ENCODE measurements around the gene MAN1C1.
"Not testable (repeated sequence)": the region's sequence is repeated elsewhere in the genome, so short reads cannot be mapped to it uniquely, and the experiment has no call there.

Gene MAN1C1

GRCh38 chr1:25734991-25735390 lies 118.4 kb downstream of the MAN1C1 start:
- DNase-seq (ENCODE audit: low read depth in 1 of 2, low spot score in 1 of 2) = not testable (repeated sequence)

DNA sequence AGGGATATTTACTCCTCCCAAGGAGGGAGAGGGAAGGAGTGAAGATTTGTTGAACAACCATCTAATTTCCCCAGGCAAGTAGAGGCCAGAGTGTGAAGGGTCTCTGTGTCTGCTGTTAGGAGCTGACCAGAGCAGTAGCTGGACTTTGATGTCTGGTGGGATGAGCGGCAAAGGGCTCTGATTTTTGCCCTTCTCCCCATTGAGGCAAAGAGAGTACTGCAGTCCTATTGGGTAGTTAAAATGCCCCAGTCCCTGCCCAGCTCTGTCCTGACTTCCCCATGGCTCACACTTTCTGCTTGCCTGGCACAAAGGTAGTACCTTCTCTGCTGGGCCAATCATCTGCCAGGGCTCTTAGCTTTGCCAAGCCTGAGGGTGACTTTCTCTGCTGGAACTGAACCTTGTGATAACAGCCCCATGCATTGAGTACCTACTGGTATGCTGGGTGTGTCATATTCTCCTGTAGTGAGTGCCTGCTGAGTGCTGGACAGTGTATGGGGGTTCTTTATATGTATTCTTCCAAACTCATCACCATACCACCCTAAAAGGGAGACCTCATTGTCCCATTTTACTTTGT lies 119.5 kb downstream of the MAN1C1 start:
- DNase-seq (ENCODE audit: low read depth in 1 of 2, low spot score in 1 of 2) = no peak

GRCh38 chr1:25737130-25737529 lies 120.5 kb downstream of the MAN1C1 start:
- DNase-seq (ENCODE audit: low read depth in 1 of 2, low spot score in 1 of 2) = no peak

- DNase-seq (ENCODE audit: low read depth in 1 of 2, low spot score in 1 of 2) = no peak
These were observed 121.9 kb downstream of the MAN1C1 start for GRCh38 chr1:25738499-25738898.

DNA sequence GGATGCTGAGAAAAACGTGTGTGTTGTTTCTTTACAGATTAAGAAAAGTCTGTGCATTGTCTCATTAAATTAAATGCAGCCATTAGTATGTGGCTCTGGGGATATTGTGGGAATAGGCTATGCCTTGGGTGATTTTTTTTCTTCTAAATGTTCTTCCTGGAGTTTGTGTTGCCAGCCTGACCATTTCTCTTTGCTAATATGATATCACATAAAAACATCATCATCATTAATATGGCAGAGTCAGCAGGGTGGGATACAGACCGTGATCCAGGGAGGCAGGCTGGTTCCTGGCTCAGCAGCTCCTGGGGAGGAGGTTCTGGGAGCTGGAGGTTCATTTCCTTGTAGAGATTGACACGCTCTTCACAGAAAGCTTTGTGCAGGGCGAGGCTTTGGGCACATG lies 122.8 kb downstream of the MAN1C1 start:
- no peak for DNase-seq (ENCODE audit: low read depth in 1 of 2, low spot score in 1 of 2)

- DNase-seq (ENCODE audit: low read depth in 1 of 2, low spot score in 1 of 2) = no peak
These were observed 123.5 kb downstream of the MAN1C1 start for GRCh38 chr1:25740071-25740470.

- no peak for DNase-seq (ENCODE audit: low read depth in 1 of 2, low spot score in 1 of 2)
These were observed 125.7 kb downstream of the MAN1C1 start for GRCh38 chr1:25742316-25742715.

DNA sequence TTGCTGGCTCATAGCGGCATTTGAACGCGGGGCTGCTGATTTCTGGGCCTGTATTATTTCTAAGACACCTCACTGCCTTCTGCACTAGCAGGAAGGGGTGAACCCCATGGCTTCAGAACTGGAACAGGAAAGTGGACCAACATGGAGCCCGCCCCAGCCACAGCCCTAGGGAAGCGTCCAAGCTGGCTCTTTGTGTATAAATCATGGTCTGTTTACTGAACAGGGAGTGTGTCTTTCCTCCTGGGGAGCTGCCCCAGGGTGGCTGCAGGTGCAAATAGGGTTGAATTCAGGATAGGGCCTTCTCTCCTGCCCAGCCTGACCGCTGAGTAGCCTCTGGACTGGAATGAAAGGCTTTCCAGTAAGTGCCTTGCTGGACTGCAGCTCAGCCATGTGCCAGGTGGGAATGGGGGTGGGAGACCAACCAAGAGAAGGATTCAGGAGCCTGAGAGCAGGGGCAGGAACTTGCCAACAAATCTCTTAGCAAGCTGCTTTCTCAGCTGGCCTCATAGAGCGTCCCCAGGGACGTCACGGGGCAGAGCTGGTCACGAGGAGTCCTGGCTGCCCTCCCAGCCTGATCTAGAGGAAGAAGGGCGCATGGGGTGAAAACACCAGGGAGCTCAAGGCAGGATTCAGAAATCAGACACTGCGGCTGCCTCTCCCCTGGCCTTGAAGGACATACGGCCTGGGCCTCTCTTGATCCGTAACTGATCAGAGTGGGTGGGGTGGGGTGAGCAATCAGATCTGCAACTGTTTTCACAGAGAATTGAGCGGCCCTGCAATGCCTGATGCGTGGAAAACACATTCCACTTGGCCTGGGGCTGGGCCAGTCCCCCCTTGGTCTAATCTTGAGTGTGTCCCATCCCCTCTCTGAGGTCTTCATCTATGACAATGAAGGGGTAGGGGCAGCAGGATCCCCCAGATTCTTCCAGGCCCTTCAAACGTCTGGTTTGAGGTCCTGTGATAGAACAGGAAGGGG lies 126.9 kb downstream of the MAN1C1 start:
- no peak for DNase-seq (ENCODE audit: low read depth in 1 of 2, low spot score in 1 of 2)

DNA sequence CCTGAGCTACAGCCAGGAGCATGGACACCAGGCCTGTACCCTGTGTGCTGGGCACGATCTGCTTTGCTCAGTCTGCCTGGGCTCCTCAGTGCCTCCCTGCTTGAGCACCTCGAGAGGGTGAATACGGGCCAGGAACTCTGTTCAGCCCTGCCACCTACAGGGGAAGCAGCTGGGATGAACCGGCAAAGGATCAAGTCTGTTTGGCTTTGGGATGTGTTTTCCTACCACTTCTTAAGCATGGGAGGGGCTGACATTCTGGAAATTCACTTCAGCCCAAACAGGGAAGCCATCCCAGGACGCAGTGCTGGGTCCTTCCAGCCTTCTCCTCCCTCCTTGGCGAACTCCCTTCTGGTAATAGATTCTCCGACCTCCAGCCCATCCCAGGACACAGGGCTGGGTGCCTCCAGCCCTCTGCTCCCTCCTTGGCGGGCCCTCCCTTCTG lies 127.6 kb downstream of the MAN1C1 start:
- DNase-seq (ENCODE audit: low read depth in 1 of 2, low spot score in 1 of 2) = no peak

- no peak for DNase-seq (ENCODE audit: low read depth in 1 of 2, low spot score in 1 of 2)
These were observed 128.2 kb downstream of the MAN1C1 start for GRCh38 chr1:25744636-25745425.

- DNase-seq (ENCODE audit: low read depth in 1 of 2, low spot score in 1 of 2) = no peak
These were observed 129.9 kb downstream of the MAN1C1 start for GRCh38 chr1:25746299-25747045.

GRCh38 chr1:25747046-25747719 lies 130.6 kb downstream of the MAN1C1 start:
- DNase-seq (ENCODE audit: low read depth in 1 of 2, low spot score in 1 of 2) = no peak

DNA sequence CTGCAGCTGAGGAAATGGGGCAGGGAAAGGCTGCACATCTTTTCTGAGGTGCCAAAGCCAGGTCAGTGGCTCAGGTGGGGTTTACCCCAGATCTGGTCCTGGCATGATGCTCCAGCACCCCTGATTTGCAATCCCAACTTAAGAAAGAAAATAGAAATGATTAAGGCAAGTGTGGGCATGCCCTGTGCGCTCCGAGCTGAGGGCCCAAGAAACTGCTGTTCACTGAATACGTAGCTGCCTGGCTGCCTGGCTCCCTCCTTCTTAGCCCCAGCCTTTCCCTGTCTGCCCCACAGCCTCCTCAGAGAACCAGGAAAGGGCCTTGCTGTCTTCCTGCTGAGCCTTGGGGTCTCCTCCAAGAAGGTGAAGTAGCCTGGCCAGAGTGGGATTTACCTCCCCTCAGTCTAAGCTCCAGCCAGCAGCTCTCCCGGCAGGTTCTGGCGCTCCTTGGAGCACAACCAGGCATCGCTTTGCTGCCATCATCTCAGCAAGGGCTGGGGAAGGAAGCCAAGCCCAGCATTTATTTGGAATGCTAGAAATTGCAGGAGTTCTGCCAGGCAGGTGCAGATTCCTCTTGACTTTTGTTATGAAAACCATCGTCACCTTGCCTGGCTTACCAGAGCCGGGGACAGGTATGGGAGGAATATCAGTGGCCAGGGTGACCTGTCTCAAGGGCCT lies 132.1 kb downstream of the MAN1C1 start:
- DNase-seq (ENCODE audit: low read depth in 1 of 2, low spot score in 1 of 2) = no peak

DNA sequence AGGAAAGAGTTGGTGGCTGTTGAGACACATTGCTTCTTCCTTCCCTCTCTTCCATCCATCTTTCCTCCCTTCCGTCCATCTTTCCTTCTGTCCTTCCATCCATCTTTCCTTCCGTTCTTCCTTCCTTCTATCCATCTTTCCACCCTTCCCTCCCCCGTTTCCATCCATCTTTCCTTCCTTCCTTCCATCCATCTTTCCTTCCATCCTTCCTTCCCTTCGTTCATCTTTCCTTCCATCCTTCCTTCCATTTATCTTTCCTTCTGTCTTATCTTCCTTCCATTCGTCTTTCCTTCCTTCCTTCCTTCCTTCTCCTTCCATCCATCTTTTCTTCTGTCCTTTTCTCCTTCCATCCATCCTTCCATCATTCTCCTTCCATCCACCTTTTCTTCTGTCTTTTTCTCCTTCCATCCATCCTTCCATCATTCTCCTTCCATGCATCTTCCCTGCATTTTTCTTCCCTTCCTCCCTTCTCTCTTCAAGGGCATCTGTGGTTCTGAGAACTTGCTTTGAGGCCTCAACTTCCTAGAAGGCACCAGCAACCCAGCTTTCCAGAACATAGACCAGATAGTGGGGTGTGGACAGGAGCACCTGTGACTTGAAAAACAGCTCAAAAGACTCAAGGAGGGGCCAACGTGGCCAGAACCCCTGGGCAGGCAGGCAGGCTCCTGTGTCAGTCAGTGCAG lies 134.5 kb downstream of the MAN1C1 start:
- DNase-seq (ENCODE audit: low read depth in 1 of 2, low spot score in 1 of 2) = no peak

DNA sequence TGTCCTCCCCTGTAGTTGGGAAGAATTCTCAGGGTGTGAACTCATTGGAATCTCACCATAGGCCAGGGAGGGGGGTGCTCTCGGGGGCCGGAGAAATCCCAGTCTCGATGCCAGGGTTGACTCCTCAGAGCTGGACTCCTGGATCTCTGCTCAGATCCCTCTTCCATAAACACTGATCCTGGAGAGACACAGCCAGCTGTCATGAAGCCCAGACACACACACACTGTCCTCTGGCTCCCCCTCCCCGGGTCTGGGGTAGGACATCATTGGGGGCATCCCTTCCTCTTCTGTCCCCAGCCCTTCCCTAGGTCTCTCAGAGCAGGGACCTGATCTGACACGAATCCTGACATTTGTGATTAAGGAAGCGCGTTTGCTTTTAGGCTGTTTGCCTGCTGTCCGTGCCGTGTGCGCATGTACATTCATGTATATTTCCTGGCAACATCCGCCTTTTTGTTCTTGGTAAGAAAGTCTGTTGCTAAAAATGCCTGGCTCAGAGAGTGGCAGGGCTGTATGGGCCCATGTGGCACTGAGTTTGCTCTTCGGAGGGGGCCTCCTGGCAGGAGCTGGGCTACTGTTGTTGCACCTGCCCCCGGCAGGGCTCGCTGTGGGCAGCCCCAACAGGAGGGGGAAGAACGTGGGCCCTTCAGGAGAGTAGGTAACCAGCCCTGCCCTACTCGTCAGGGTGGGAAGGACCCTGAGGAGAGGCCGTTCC lies 138.0 kb downstream of the MAN1C1 start:
- DNase-seq (ENCODE audit: low read depth in 1 of 2, low spot score in 1 of 2) = no peak

- DNase-seq (ENCODE audit: low read depth in 1 of 2, low spot score in 1 of 2) = no peak
These were observed 139.0 kb downstream of the MAN1C1 start for GRCh38 chr1:25755475-25756125.

- no peak for DNase-seq (ENCODE audit: low read depth in 1 of 2, low spot score in 1 of 2)
These were observed 139.6 kb downstream of the MAN1C1 start for GRCh38 chr1:25756215-25756614.
